Stomach (tissue), 4 donors: ENCODE measurements around the gene MDH1.

Source experiments
- CTCF ChIP-seq, 7 experiments: fragments of 450-650 bp in 4 of 7; fragments of 200-600 bp in 3 of 7; sonication (generic) in 3 of 7; IDR thresholded peaks; one replicate each; pipeline ENCODE4 v1.5.1; 2016 to 2019; ENCODE audit warnings: antibody characterized with exemption in 7 of 7, control low read depth in 2 of 7, mild to moderate bottlenecking in 1 of 7
- POLR2A ChIP-seq, 4 donors: fragments of 450-650 bp; IDR thresholded peaks; one replicate each; pipeline ENCODE4 v1.6.1; 2016; ENCODE audit warnings: antibody characterized with exemption in 4 of 4, control low read depth in 2 of 4, mild to moderate bottlenecking in 1 of 4, moderate library complexity in 1 of 4
- POLR2AphosphoS5 ChIP-seq, 3 donors: sonication (generic); formaldehyde crosslinking; IDR thresholded peaks; one replicate each; pipeline ENCODE4 v1.6.1; 2016; ENCODE audit warnings: antibody characterized with exemption in 3 of 3

GRCh38 chr2:63631501-63631900, 42.7 kb downstream of the MDH1 start:
- TF ChIP-seq CTCF (IDR thresholded peaks at IDR 0.05) (no peak), POLR2A (IDR thresholded peaks at IDR 0.05) (no peak), POLR2AphosphoS5 (IDR thresholded peaks at IDR 0.05) (no peak)
